Stomach (tissue), 9 donors: Measurements from ENCODE around the gene PARD6A. TPM values are rescaled to one million over a fixed set of nuclear protein-coding genes. Genes with fewer than 3 reads are reported as not detected.

Experiments
- DNase-seq, 2 donors: peaks; one replicate each; pipeline versions ENCODE4 v3.0.0 to v3.0.0-alpha.2; 2013 to 2019
- H3K27ac ChIP-seq, 5 donors: fragments of 200-600 bp in 4 of 5; sonication (generic) in 4 of 5; one replicate each; pipeline ENCODE4 v1.5.1; 2013 to 2019; ENCODE audit warnings: mild to moderate bottlenecking in 1 of 5, moderate library complexity in 1 of 5
- H3K27me3 ChIP-seq, 3 donors: fragments of 200-600 bp; sonication (generic); one replicate each; pipeline ENCODE4 v1.5.1; 2017 to 2019; ENCODE audit warnings: mixed run types in 1 of 3
- H3K36me3 ChIP-seq, 4 donors: fragments of 200-600 bp; sonication (generic); 1 replicate in 3 of 4; 2 replicates in 1 of 4; pipeline ENCODE4 v1.5.1; 2016 to 2019
- H3K4me1 ChIP-seq, 4 donors: fragments of 200-600 bp; sonication (generic); one replicate each; pipeline ENCODE4 v1.5.1; 2016 to 2019
- H3K4me3 ChIP-seq, 4 donors: fragments of 200-600 bp; sonication (generic) in 3 of 4; one replicate each; pipeline ENCODE4 v1.5.1; 2016 to 2019; ENCODE audit warnings: mild to moderate bottlenecking in 1 of 4
- H3K9me3 ChIP-seq, 4 donors: fragments of 200-600 bp; sonication (generic); one replicate each; pipeline ENCODE4 v1.5.1; 2016 to 2019
- CTCF ChIP-seq, 7 experiments: fragments of 450-650 bp in 4 of 7; fragments of 200-600 bp in 3 of 7; sonication (generic) in 3 of 7; IDR thresholded peaks; one replicate each; pipeline ENCODE4 v1.5.1; 2016 to 2019; ENCODE audit warnings: antibody characterized with exemption in 7 of 7, control low read depth in 2 of 7, mild to moderate bottlenecking in 1 of 7
- EP300 ChIP-seq: sonication (generic); formaldehyde crosslinking; IDR thresholded peaks from one replicate; pipeline ENCODE4 v1.6.1; 2017; ENCODE audit warnings: antibody characterized with exemption
- POLR2A ChIP-seq, 4 donors: fragments of 450-650 bp; IDR thresholded peaks; one replicate each; pipeline ENCODE4 v1.6.1; 2016; ENCODE audit warnings: antibody characterized with exemption in 4 of 4, control low read depth in 2 of 4, mild to moderate bottlenecking in 1 of 4, moderate library complexity in 1 of 4
- POLR2AphosphoS5 ChIP-seq, 3 donors: sonication (generic); formaldehyde crosslinking; IDR thresholded peaks; one replicate each; pipeline ENCODE4 v1.6.1; 2016; ENCODE audit warnings: antibody characterized with exemption in 3 of 3
- WGBS, 5 donors: extraction: QIAGEN DNeasy Blood & Tissue Kit in 3 of 5; methylation state at CpG; one replicate each; pipeline versions ENCODE4 v1.1.5 to v1.1.7; 2013 to 2018; 5-methylcytosine and 5-hydroxymethylcytosine counted together
- intact Hi-C: fragments of 100-400 bp; cut with DNase I; formaldehyde crosslinking; loops from one replicate; pipeline ENCODE4 v1.15.1; 2023; ENCODE audit warnings: low total_unique reads
- polyA plus RNA-seq, 3 donors: library from polyadenylated mRNA; stranded (reverse); fragments of 200-250 nt; gene quantifications; one replicate each; pipeline ENCODE4 v1.2.3, GENCODE V29; 2013
- total RNA-seq, 5 donors: library from RNA; depleted of rRNA; stranded (reverse); fragments of >200 nt; gene quantifications; one replicate each; pipeline versions ENCODE4 v1.1.0 to v1.2.3, GENCODE V29; 2014 to 2016
- donor health status: healthy with polysubstance abuse.
- donor health status: Bipolar disorder and iron deficiency.
- donor health status: healthy.

The PARD6A gene
- total and polyA plus RNA-seq, 8 donors, result 1.1 to 56.7 (median 7.1) TPM

GRCh38 chr16:67654403-67654911 lies 6.3 kb upstream of the PARD6A start:
- peaks cover 22 to 37% (median 33%) of the 10 kb centered on the region in 4 donors for H3K4me1 ChIP-seq
- WGBS, 5 donors, result 46 to 58% (median 50%) methylated on average over 13 to 30 of the region's 30 CpGs
- intact Hi-C loops, result no loop called here
- no peak for DNase-seq
- peaks cover 16 to 60% (median 45%) of the 10 kb centered on the region in 3 donors for H3K27me3 ChIP-seq
- no peak overlapping the region for H3K4me3 ChIP-seq
- no peaks in the 10 kb centered on the region for H3K9me3 ChIP-seq
- no peak overlapping the region for H3K27ac ChIP-seq
- H3K36me3 ChIP-seq, result peaks cover 0 to 23% (median 21%) of the 10 kb centered on the region in 4 donors
- TF ChIP-seq POLR2A (IDR thresholded peaks at IDR 0.05) (no peak), POLR2AphosphoS5 (IDR thresholded peaks at IDR 0.05) (no peak), EP300 (no peak), CTCF (IDR thresholded peaks at IDR 0.05) (no peak)

GRCh38 chr16:67655363-67655762 lies 5.4 kb upstream of the PARD6A start:
- H3K9me3 ChIP-seq, result no peaks in the 10 kb centered on the region
- peaks cover 0 to 23% (median 21%) of the 10 kb centered on the region in 4 donors for H3K36me3 ChIP-seq
- no peak for DNase-seq
- 62 to 79% (median 73%) methylated on average over 4 of the region's 4 CpGs for WGBS, 5 donors
- no peak for TF ChIP-seq POLR2AphosphoS5 (IDR thresholded peaks at IDR 0.05)
- no peak for TF ChIP-seq CTCF (IDR thresholded peaks at IDR 0.05)
- TF ChIP-seq POLR2A (IDR thresholded peaks at IDR 0.05), result no peak
- TF ChIP-seq EP300, result no peak
- intact Hi-C loops, result no loop called here
- peaks cover 24 to 36% (median 33%) of the 10 kb centered on the region in 4 donors for H3K4me1 ChIP-seq
- H3K4me3 ChIP-seq, result no peak overlapping the region
- H3K27ac ChIP-seq, result no peak overlapping the region
- peaks cover 10 to 51% (median 39%) of the 10 kb centered on the region in 3 donors for H3K27me3 ChIP-seq

GRCh38 chr16:67656344-67657016 lies 4.3 kb upstream of the PARD6A start:
- Histone ChIP-seq H3K27me3 (peaks cover 10 to 40% (median 35%) of the 10 kb centered on the region in 3 donors), H3K4me1 (peaks cover 30 to 42% (median 41%) of the 10 kb centered on the region in 4 donors), H3K9me3 (no peaks in the 10 kb centered on the region), H3K27ac (no peak overlapping the region), H3K4me3 (no peak overlapping the region), H3K36me3 (peaks cover 0 to 23% (median 21%) of the 10 kb centered on the region in 4 donors)
- TF ChIP-seq POLR2A (IDR thresholded peaks at IDR 0.05), result no peak
- TF ChIP-seq EP300, result no peak
- 81 to 88% (median 85%) methylated on average over 7 to 9 of the region's 9 CpGs for WGBS, 5 donors
- intact Hi-C loops, result no loop called here
- no peak for DNase-seq

GRCh38 chr16:67657017-67657608 lies 3.6 kb upstream of the PARD6A start:
- Histone ChIP-seq H3K4me3 (no peak overlapping the region), H3K27ac (no peak overlapping the region), H3K9me3 (no peaks in the 10 kb centered on the region), H3K27me3 (peaks cover 10 to 33% (median 28%) of the 10 kb centered on the region in 3 donors), H3K4me1 (peaks cover 34 to 46% (median 45%) of the 10 kb centered on the region in 4 donors), H3K36me3 (peaks cover 0 to 23% (median 22%) of the 10 kb centered on the region in 4 donors)
- DNase-seq, result no peak
- no peak for TF ChIP-seq POLR2AphosphoS5 (IDR thresholded peaks at IDR 0.05)
- intact Hi-C loops, result no loop called here
- WGBS, 5 donors, result 93 to 94% (median 94%) methylated on average over 16 of the region's 16 CpGs

- no peak for DNase-seq
- Histone ChIP-seq H3K27me3 (peaks cover 10 to 25% (median 20%) of the 10 kb centered on the region in 3 donors), H3K4me1 (peaks cover 29 to 39% (median 38%) of the 10 kb centered on the region in 4 donors), H3K4me3 (no peak overlapping the region), H3K9me3 (no peaks in the 10 kb centered on the region), H3K36me3 (peaks cover 2 to 30% (median 26%) of the 10 kb centered on the region in 4 donors), H3K27ac (no peak overlapping the region)
- TF ChIP-seq CTCF (IDR thresholded peaks at IDR 0.05), result no peak
- TF ChIP-seq POLR2AphosphoS5 (IDR thresholded peaks at IDR 0.05), result no peak
- TF ChIP-seq EP300, result no peak
- no peak for TF ChIP-seq POLR2A (IDR thresholded peaks at IDR 0.05)
- intact Hi-C loops, result no loop called here
- WGBS, 5 donors, result 89 to 96% (median 96%) methylated on average over 15 to 18 of the region's 18 CpGs
Observed at GRCh38 chr16:67657751-67658518, 2.8 kb upstream of the PARD6A start.
